Measurements from ENCODE around the gene ZNF473.

GRCh38 chr19:50002386-50002960 is 23.3 kb upstream of the ZNF473 start:
- TF ChIP-seq CTCF (IDR thresholded peaks at IDR 0.05) (no peak), POLR2A (IDR thresholded peaks at IDR 0.05) (no peak)
